Effector CD8-positive, alpha-beta T cell (primary cell): Measurements from ENCODE around the gene SDR42E2.
"Not testable (repeated sequence)": the region's sequence is repeated elsewhere in the genome, so short reads cannot be mapped to it uniquely, and the experiment has no call there.

ENCODE experiments used
- DNase-seq: peaks from one replicate; lab custom pipeline; 2025; lab: John Stamatoyannopoulos, UW

Gene SDR42E2

DNA sequence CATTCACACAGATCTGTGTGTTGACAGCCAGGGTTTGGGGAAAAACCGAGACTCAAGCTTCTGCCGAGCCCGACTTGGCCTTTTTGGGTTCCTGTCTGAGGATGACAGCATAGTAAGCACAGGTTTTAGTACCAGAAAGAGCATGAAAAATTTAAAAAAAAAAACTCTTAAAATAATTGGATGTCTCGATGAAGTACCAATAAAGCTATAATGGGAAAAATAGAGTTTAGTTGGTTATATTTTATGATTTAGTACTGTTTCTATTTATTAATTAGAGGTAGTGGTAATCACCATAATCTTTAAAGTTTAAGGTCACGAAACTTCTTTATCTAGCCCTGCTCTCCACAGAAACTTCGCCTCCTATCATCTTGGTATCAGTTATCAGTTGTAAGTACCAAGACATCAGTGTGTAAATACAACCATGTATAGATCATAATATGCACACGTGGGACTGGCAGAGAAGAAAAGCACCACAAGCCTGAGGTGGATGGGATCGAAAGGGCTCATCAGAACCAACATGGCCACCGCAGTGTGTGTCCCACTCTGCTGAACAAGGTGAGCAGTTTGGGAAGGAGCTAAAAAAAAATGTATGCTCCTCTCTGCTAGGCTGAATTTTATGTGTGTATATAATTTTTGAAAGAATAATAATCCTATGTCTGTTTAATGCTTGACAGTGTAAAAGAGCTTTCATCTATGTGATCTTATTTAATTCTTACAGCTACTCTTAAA lies 29.4 kb downstream of the SDR42E2 start:
- DNase-seq, result peak; percentile 15

GRCh38 chr16:22192261-22193062 lies 30.2 kb downstream of the SDR42E2 start:
- DNase-seq, result peak; percentile 73

- DNase-seq, result no peak
Observed at GRCh38 chr16:22193063-22193411, 30.7 kb downstream of the SDR42E2 start.

- peak; percentile 17 for DNase-seq
Observed at GRCh38 chr16:22194707-22195444, 32.6 kb downstream of the SDR42E2 start.

- no peak for DNase-seq
Observed at GRCh38 chr16:22195445-22195694, 33.1 kb downstream of the SDR42E2 start.

DNA sequence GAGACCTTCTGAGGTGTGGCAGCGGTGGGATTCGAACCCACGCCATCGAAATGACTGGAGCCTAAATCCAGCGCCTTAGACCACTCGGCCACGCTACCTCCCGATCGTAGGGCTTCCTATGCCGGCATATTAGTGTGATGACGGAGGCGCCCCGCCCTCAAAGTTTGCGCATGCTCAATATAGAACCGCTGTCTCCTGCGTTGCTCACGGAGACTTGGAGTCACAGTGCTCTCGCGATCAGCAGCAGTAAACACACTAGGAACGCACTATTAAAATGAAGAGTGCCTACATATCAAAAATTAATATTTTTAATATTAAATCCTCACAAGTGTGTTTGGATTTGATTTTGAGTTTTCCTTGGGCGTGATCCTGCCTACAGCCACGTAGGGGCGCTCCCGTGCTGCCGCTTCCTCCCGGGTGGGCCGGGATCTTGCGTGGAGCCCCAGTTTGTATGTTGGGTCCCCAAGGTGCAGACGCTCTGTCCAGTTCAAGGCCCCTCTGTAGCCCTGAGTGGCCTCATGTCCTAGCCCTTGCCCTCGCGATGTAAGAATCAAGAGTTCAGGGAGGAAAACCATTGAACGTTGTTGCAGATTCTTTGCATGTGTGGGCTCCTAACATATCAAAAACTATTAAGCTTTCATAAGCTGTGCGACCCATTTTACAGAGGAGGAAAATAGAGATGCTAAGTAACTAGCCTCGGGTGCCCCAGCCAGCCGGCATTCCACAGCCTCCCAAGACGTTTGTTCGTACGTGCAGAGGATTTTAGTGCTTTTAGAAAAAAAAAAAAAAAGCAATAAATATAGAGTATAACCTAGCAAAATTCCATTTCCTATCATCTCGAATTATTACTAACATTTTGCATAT lies 33.6 kb downstream of the SDR42E2 start:
- peak; percentile 86 for DNase-seq

DNA sequence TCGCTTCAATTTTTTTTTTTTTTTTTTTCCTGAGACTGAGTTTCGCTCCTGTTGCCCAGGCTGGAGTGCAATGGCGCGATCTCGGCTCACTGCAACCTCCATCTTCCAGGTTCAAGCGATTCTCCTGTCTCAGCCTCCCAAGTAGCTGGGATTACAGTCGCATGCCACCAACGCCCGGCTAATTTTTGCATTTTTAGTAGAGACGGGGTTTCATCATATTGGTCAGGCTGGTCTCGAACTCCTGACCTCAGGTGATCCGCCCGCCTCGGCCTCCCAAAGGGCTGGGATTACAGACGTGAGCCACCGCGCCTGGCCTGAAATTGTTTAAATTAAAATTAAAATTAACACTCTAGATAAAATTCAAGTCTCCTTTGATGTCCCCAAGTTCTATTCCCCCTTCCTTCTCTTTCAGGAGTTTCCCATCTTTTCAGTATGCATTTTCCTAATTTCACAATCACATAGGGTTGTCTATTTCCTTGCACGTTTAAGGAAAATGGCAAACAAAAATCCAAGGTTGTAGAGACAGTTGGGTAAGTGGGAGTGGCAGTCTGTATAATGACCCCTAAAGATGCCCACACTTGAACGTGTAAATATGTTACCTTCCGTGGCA lies 34.4 kb downstream of the SDR42E2 start:
- DNase-seq, result not testable (repeated sequence)

DNA sequence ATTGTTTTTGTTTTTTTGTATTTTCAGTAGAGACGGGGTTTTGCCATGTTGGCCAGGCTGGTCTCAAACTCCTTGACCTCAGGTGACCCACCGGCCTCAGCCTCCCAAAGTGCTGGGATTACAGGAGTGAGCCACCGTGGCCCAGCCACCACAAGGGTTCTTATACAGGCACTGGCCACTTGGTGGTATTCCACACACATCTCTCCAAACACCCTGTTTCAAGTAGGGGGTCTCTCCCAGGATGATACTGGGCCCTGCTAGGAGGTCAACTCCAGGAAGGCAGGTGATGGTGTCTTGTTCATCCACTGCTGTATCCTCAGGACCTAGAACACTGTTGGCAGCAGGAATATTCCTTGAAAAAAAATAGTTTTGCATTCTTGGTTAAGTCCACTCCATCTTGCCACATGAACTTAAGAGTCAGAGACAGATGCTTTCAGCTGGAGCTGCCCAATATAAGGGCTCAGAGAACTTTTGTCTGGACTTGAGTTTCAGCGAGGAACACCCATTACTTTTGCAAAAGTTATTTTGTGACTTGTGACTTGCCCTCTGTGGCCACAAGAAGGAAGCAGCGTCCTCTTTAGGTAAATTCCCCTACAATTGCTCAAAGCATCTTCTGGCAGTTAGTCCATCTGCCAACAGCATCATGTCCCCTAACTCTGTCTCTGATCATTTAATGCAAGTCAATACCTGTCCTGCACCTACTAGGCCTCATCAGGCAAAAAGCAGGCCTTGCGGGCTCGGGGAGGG lies 36.4 kb downstream of the SDR42E2 start:
- no peak for DNase-seq

DNA sequence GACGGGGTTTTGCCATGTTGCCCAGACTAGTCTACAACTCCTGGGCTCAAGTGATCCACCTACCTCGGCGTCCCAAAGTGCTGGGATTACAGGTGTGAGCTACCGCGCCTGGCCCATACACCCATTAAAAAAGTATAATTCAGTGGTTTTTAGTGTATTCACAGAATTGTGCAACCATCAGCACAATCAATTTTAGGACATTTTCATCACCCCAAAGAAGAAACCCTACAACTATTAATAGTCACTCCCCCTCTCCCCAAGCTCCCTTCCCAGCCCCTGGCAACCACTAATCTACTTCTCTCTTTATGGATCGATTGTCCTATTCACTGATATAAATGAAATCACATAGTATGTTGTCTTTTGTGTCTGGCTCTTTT lies 39.9 kb downstream of the SDR42E2 start:
- DNase-seq, result no peak

DNA sequence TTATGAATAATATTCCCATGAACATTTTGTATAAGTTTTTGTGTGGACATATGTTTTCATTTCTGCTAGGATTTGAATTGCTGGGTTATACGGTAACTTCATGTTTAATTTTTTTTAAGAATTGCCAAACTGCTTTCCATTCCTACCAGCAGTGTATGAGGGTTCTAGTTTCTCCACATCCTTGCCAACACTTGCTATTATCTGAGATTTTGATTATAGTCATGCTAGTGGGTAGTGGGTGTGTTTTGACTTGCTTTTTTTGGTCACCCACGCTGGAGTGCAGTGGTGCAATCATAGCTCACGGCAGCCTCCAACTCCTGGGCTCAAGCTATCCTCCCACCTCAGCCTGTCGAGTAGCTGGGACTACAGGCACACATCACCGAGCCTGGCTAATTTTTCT lies 40.8 kb downstream of the SDR42E2 start:
- DNase-seq, result no peak

DNA sequence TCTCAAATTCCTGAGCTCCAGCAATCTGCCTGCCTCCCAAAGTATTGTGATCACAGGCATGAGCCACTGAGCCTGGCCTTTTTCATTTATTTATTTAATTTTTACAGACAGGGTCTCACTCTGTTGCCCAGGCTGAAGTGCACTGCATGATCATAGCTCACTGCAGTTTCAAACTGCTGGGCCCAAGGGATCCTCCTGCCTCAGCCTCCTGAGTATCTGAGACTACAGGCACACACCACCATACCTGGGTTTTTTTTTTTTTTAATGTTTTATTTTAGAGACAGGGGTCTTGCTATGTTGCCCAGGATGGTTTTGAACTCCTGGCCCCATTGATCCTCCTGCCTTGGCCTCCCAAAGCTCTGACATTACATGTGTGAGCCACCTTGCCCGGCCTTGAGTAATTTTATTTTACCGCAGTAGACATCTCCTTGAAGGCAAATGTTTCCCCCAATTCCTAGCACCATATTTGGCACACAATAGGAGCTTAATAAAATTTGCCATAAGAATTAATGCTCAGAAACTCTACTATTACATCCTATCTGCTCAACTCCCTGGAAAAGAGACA lies 41.9 kb downstream of the SDR42E2 start:
- no peak for DNase-seq

GRCh38 chr16:22205577-22206012 lies 43.3 kb downstream of the SDR42E2 start:
- no peak for DNase-seq

- peak; percentile 62 for DNase-seq
Observed at GRCh38 chr16:22206013-22206841, 43.9 kb downstream of the SDR42E2 start, which contains the start of gene EEF2K. Gene EEF2K, plus strand, starts transcription at chr16:22206278. Its CDS starts 19,452 bp downstream, at chr16:22225730.

DNA sequence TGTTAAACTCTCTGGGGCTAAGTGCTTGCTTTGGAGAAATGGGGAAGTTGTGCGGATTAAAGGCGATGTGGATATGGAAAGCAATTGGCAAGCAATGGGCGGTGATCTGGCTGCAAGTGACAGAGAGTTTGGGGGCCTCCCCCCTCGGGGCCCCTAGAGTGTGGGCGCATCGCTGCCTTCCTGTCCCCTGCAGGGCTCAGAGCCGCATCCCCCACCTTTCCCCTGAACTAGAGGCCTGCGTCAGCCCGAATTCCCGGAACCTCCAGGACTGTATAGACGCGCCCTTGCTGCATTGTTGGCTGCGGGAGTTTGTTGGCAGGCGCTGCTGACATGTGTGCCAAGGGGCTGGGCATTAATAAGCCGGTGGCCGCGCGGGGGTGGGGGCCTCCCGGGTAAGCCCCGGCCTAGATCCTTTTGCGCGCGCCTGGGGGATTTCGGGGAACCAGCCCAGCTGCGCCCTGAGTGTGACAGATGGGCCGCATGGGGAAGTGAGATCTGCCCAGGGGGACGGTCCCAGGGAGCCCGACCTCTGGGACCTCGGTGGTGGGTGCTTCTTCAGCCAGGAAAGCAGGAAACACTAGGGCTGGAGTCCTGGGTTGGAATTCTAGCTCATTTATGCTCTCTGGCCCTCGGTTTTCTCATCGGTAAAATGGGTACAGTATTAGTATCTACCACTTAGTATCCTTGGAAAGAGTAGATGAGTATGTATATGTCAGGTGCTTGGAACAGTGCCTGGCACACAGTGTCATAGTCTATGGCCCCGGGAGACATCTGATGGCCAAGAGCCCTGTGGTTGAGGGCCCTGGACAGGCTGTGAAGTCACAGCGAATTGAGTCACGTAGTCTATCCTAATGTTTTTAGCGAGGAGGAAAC lies 44.8 kb downstream of the SDR42E2 start:
- DNase-seq, result peak; percentile 46

- DNase-seq, result no peak
Observed at GRCh38 chr16:22207715-22208360, 45.5 kb downstream of the SDR42E2 start.

GRCh38 chr16:22210285-22210684 lies 48.0 kb downstream of the SDR42E2 start:
- DNase-seq, result no peak

DNA sequence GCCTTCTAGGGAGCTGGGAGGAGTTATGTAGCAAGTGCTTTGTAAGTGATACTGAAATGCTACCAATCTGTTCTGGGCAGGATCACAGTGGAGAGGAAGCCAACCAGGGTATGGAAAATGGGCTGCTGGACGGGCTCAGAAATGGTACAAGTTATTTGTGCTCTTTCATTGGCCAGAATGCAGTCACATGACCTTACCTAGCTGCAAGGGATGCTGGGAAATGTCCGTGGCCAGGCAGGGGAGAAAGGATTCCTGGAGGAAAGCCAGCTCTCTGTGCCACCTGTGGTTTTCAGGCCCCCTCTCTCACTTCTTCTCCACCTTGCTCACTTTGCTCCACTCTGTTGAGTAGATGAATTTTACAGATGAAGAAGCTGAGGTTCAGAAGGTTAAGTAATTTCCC lies 48.5 kb downstream of the SDR42E2 start:
- no peak for DNase-seq

DNA sequence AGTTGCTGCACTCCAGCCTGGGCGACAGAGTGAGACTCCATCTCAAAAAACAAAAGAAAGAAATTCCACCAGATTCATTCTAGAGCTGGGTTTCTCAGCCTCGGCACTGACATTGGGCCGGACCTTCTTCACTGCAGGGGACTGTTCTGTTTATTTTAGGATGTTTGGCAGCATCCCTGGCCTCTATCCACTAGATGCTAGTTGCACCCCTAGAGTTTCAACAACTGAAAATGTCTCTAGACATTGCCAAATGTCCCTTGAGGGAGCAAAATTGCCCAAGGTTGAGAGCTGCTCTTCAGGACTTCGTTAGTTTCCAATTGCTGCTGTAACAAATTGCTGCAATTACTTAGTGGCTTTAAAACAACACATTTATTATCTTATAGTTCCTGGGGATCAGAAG lies 50.9 kb downstream of the SDR42E2 start:
- DNase-seq, result no peak
